K562 (cell line): ENCODE results near the gene PPM1H. TPM values are rescaled to one million over a fixed set of nuclear protein-coding genes. Genes with fewer than 3 reads are reported as not detected.

Source experiments
- CBX3 ChIP-seq, 2 experiments: IDR thresholded peaks; 1 replicate in 1 of 2; 2 replicates in 1 of 2; pipeline ENCODE4 v1.6.1; 2012; ENCODE audit warnings: inconsistent platforms in 2 of 2, low read length in 2 of 2, borderline replicate concordance in 1 of 2, control low read depth in 1 of 2
- CREM ChIP-seq: IDR thresholded peaks from 2 replicates; pipeline ENCODE4 v1.6.1; 2014; ENCODE audit warnings: antibody characterized with exemption, low read depth
- CXXC5 ChIP-seq: fragments of 250-450 bp; sonication (Bioruptor Pico); IDR thresholded peaks from 2 replicates; pipeline ENCODE4 v1.8.0; 2022; ENCODE audit warnings: inconsistent platforms, mild to moderate bottlenecking, moderate library complexity
- FOXK1 ChIP-seq: sonication (generic); formaldehyde crosslinking; IDR thresholded peaks from 2 replicates; pipeline ENCODE4 v1.8.0; 2022; ENCODE audit warnings: missing genetic modification reagents, mild to moderate bottlenecking, borderline replicate concordance
- GATAD2B ChIP-seq: fragments of 450-650 bp; IDR thresholded peaks from 2 replicates; pipeline ENCODE4 v1.6.1; 2017; ENCODE audit warnings: mild to moderate bottlenecking, borderline replicate concordance
- HEY1 ChIP-seq: fragments of 250-450 bp; sonication (Bioruptor Pico); IDR thresholded peaks from 2 replicates; pipeline ENCODE4 v1.5.0; 2020; ENCODE audit warnings: mild to moderate bottlenecking, moderate library complexity, borderline replicate concordance
- IFI16 ChIP-seq: fragments of 250-450 bp; sonication (Bioruptor Pico); IDR thresholded peaks from 2 replicates; pipeline ENCODE4 v2.1.2; 2022; ENCODE audit warnings: mild to moderate bottlenecking, inconsistent platforms
- MAZ ChIP-seq, 2 experiments: fragments of 450-650 bp in 1 of 2; sonication (generic) in 1 of 2; formaldehyde crosslinking; IDR thresholded peaks in 1 of 2; conservative IDR thresholded peaks in 1 of 2; 2 replicates each; pipeline versions ENCODE4 v1.4.0 to v1.5.0; 2020; ENCODE audit warnings: mild to moderate bottlenecking in 1 of 2, missing genetic modification reagents in 1 of 2
- MECOM ChIP-seq: fragments of 250-450 bp; sonication (Bioruptor Pico); IDR thresholded peaks from 2 replicates; pipeline ENCODE4 v1.8.0; 2022; ENCODE audit warnings: inconsistent platforms
- POU5F1 ChIP-seq: fragments of 150-350 bp; IDR thresholded peaks from 2 replicates; pipeline ENCODE4 v1.6.1; 2014; ENCODE audit warnings: borderline replicate concordance, low read length, low read depth, mild to moderate bottlenecking; ENCODE audit not compliant: partially characterized antibody
- YY1 ChIP-seq, 3 experiments: IDR thresholded peaks; 2 replicates each; pipeline ENCODE4 v1.6.1; 2011; ENCODE audit warnings: low read length in 2 of 3, mild to moderate bottlenecking in 2 of 3, moderate library complexity in 2 of 3, borderline replicate concordance in 1 of 3, control low read depth in 1 of 3, low read depth in 1 of 3; ENCODE audit not compliant: insufficient read depth in 3 of 3, insufficient replicate concordance in 2 of 3, control insufficient read depth in 1 of 3, insufficient read length in 1 of 3; ENCODE audit errors: extremely low read depth in 1 of 3
- ZNF764 ChIP-seq: fragments of 250-450 bp; sonication (Bioruptor Pico); IDR thresholded peaks from 2 replicates; pipeline ENCODE4 v1.4.0; 2020; ENCODE audit warnings: low read depth, mild to moderate bottlenecking, moderate library complexity
- polyA plus RNA-seq, 8 experiments: library from polyadenylated mRNA; depleted of rRNA in 4 of 8; stranded (reverse) in 5 of 8; unstranded in 3 of 8; fragments of >200 nt; fragmentation: Nextera tagmentation in 2 of 8; fragmentation: Illumina TruSeq in 1 of 8; extraction: Ambion mirVana in 2 of 8; extraction: Trizol in 1 of 8; gene quantifications; 2 replicates each; pipeline versions ENCODE4 v1.2.1 to v1.2.3, GENCODE V29; 2011 to 2014; ENCODE audit warnings: inconsistent platforms in 1 of 8, missing spikeins in 1 of 8
- total RNA-seq, 7 experiments: library from RNA; depleted of rRNA in 6 of 7; stranded (reverse); fragments of >200 nt in 6 of 7; fragmentation: Illumina TruSeq in 2 of 7; extraction: Trizol in 2 of 7; gene quantifications; 2 replicates each; pipeline versions ENCODE4 v1.2.1 to v1.2.3, GENCODE V29; 2011 to 2021; ENCODE audit warnings: low replicate concordance in 1 of 7

The PPM1H gene
- total and polyA plus RNA-seq, 9 of the 15 experiments (the other 6 are each of a cell fraction or from before 2014, with no cell fraction given): 5.3 to 29.3 (median 11.3) TPM

DNA sequence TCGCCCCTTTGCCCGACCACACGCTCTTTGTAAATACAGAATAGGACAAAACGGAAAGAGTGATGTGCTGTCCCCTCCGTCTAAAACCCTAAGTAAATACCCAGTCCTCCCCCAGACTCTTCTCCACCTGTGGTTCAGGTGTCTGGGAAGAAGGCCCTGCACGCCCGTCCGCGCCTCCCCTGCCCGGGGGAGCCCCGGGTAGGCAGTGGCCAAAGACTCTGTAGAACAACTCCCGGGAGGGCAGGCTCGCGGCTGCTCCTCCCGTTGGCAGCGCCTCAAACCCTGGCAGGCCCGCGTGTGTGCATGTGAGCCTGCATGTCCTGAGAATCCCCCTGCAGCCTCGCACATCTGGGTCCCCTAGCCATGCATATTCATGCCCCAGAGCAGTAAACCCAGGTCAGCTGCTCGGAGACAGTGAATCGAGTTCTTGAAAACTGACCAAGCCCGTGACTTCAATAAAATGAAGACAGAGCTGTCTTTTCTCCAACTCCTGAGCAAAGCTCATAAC, 302.5 kb downstream of the PPM1H start (continued):
- no peak for TF ChIP-seq YY1 (IDR thresholded peaks at IDR 0.05; ENCODE audit: borderline replicate concordance in 1 of 3, control insufficient read depth in 1 of 3, extremely low read depth in 1 of 3, insufficient read depth in 3 of 3, insufficient read length in 1 of 3, insufficient replicate concordance in 2 of 3, low read depth in 1 of 3, low read length in 2 of 3)
- no peak for TF ChIP-seq CXXC5 (CRISPR knock-in tag)
- no peak for TF ChIP-seq HEY1 (CRISPR knock-in tag)
- no peak for TF ChIP-seq POU5F1
- TF ChIP-seq GATAD2B: no peak
- TF ChIP-seq FOXK1: no peak
- no peak for TF ChIP-seq CBX3 (IDR thresholded peaks at IDR 0.05; ENCODE audit: borderline replicate concordance in 1 of 2, low read length in 2 of 2)
- TF ChIP-seq IFI16 (CRISPR knock-in tag): no peak
- no peak for TF ChIP-seq MAZ (CRISPR knock-in tag; conservative IDR thresholded peaks at IDR 0.05 in 1 of 2, IDR thresholded peaks at IDR 0.05 in 1 of 2)
- TF ChIP-seq ZNF764: no peak
- no peak for TF ChIP-seq CREM
- TF ChIP-seq MECOM (CRISPR knock-in tag): no peak
